Chondrocyte (in vitro differentiated cells): ENCODE results near the gene SLC22A6. TPM values are rescaled to one million over a fixed set of nuclear protein-coding genes. Genes with fewer than 3 reads are reported as not detected.
"Not testable (repeated sequence)": the region's sequence is repeated elsewhere in the genome, so short reads cannot be mapped to it uniquely, and the experiment has no call there.

Experiments used
- DNase-seq: peaks from one replicate; pipeline ENCODE4 v3.0.0; 2021; ENCODE audit warnings: mixed read lengths, low spot score
- H3K27ac Mint-ChIP-seq: one replicate; pipeline ENCODE4 v1.8.0; 2021; ENCODE audit warnings: mild to moderate bottlenecking, moderate library complexity, mixed read lengths; ENCODE audit not compliant: unreplicated experiment
- H3K27me3 Mint-ChIP-seq: 2 replicates; pipeline ENCODE4 v1.8.0; 2021; ENCODE audit warnings: low read depth, mixed read lengths
- H3K36me3 Mint-ChIP-seq: 2 replicates; pipeline ENCODE4 v1.8.0; 2021; ENCODE audit warnings: low read depth, mixed read lengths
- H3K4me1 Mint-ChIP-seq: 2 replicates; pipeline ENCODE4 v1.8.0; 2021; ENCODE audit warnings: low read depth, mild to moderate bottlenecking, mixed read lengths
- H3K4me3 Mint-ChIP-seq: one replicate; pipeline ENCODE4 v1.8.0; 2021; ENCODE audit warnings: mild to moderate bottlenecking, moderate library complexity, mixed read lengths; ENCODE audit not compliant: unreplicated experiment
- H3K9me3 Mint-ChIP-seq: 2 replicates; pipeline ENCODE4 v1.8.0; 2021; ENCODE audit warnings: low read depth, mixed read lengths
- total RNA-seq: library from RNA; stranded (reverse); gene quantifications from 3 replicates; pipeline ENCODE4 v1.2.1, GENCODE V29; 2021
- TF ChIP-seq, protein P1 (sequence below): fragments of 200-600 bp; sonication (generic); IDR thresholded peaks from 2 replicates; pipeline ENCODE4 v1.5.0; 2021; ENCODE audit warnings: antibody characterized with exemption, mild to moderate bottlenecking, moderate library complexity

The SLC22A6 gene
- total RNA-seq, 1 donor from 2014 or later = not detected

DNA sequence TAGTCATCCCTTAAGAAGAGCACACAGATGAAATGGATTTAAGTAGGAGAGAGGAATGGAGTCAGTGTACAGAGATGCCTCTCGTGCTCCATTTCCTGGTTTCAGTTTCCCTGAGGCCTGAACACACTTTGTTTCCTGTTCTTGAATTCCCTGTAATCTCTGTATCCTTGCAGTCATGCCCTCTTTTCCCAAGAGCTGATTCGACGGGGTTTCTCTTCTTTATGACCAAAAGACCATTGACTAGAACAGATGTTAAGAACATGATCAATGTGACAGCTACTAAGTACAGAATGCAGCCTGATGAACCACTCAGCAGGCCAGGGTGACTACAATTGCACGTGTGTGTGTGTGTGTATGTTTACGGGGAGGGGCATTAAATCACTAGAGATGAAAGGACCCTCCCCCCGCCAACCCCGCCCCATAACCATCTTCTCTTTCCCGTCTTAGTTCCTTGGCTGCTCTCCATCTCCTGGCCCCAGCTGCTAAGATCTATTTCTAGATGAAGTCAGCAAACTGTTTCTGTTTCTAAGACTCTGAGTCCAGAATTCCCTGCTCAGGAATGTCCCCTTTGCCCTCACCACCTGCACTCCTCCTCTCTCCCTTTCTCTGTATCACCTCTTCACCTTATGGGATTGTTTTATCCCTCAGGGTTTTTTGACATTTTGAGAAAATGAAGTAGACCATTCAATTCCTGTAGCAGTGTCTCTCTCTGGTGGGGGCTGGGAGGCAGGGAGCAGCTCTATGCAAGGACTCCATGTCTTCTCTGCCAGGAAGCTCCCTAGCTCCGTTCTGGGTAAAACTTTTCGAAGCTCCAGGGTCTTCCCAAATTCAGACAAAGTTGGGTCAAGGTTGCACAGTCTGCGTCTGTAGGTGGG lies 26.0 kb downstream of the SLC22A6 start:
- H3K36me3 Mint-ChIP-seq = no peaks in the 10 kb centered on the region
- peaks cover 11% of the 10 kb centered on the region for H3K27me3 Mint-ChIP-seq
- H3K4me1 Mint-ChIP-seq = peaks cover 13% of the 10 kb centered on the region
- no peak for DNase-seq
- TF ChIP-seq, protein P1, sequence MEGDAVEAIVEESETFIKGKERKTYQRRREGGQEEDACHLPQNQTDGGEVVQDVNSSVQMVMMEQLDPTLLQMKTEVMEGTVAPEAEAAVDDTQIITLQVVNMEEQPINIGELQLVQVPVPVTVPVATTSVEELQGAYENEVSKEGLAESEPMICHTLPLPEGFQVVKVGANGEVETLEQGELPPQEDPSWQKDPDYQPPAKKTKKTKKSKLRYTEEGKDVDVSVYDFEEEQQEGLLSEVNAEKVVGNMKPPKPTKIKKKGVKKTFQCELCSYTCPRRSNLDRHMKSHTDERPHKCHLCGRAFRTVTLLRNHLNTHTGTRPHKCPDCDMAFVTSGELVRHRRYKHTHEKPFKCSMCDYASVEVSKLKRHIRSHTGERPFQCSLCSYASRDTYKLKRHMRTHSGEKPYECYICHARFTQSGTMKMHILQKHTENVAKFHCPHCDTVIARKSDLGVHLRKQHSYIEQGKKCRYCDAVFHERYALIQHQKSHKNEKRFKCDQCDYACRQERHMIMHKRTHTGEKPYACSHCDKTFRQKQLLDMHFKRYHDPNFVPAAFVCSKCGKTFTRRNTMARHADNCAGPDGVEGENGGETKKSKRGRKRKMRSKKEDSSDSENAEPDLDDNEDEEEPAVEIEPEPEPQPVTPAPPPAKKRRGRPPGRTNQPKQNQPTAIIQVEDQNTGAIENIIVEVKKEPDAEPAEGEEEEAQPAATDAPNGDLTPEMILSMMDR = no peak
- H3K4me3 Mint-ChIP-seq = no peak overlapping the region
- no peaks in the 10 kb centered on the region for H3K9me3 Mint-ChIP-seq
- H3K27ac Mint-ChIP-seq = peak overlapping the region; percentile 78

DNA sequence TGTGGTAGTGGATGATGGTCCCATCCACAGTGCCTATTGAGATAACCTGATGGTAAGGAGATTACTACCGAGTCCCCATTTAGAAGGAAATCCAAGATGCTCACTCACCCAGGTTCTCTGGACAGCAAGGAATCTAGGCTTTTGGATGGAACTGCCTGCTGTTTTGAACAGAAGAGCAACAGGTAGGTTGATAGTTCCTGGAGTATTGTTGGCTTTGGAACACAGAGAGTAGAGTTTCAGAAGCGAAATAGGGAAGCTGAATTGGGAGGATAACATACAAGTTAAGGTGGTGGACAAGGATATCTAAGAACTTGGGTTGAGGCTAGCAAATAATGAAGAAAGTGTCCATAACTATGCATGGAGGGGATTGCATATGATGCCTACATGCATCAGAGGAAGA lies 27.6 kb downstream of the SLC22A6 start:
- Mint-ChIP-seq H3K4me1 (peaks cover 13% of the 10 kb centered on the region), H3K4me3 (no peak overlapping the region), H3K9me3 (no peaks in the 10 kb centered on the region), H3K27me3 (peaks cover 10% of the 10 kb centered on the region), H3K27ac (no peak overlapping the region), H3K36me3 (no peaks in the 10 kb centered on the region)
- no peak for DNase-seq
- TF ChIP-seq, protein P1 = no peak

DNA sequence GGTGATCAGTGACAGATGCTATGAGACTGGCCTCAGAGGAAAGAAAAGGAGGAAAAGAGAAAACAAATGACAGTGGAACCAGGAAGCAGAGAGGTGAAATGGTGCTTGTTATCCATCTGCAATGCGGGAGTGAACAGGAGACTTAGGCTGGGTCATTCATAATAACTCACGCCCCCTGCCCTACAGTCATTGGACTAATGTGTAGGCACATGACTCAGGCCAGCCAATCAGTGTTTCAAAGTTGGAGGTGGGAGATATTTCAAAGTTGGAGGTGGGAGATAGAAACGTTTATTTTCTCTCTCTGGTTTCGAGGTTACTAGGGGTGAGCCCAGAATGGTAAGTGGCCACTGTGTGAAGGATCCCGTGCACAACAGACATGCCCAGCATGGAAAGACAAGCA lies 30.3 kb downstream of the SLC22A6 start:
- DNase-seq = no peak
- no peaks in the 10 kb centered on the region for H3K9me3 Mint-ChIP-seq
- H3K27me3 Mint-ChIP-seq = peaks cover 19% of the 10 kb centered on the region
- no peak overlapping the region for H3K4me3 Mint-ChIP-seq
- no peak overlapping the region for H3K27ac Mint-ChIP-seq
- H3K36me3 Mint-ChIP-seq = no peaks in the 10 kb centered on the region
- H3K4me1 Mint-ChIP-seq = peaks cover 13% of the 10 kb centered on the region
- TF ChIP-seq, protein P1 = no peak

DNA sequence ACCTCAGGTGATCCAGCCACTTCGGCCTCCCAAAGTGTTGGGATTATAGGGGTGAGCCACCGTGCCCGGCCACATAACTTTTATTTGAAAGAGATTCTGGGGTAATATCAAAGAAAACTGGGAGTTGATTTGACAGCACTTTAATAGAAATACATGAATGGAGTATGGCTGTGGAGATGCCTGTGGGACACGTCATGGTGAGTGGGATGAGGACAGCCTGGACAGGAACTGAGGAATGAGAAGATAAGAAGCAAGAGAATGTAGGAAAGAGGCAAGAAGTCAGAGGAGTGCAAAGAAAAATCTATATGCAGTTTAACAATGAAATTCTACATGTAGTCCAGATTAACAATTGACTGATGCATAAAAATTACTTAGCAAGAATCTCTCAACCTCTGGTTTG lies 31.0 kb downstream of the SLC22A6 start:
- Mint-ChIP-seq H3K27me3 (peaks cover 23% of the 10 kb centered on the region), H3K9me3 (no peaks in the 10 kb centered on the region), H3K27ac (no peak overlapping the region), H3K36me3 (no peaks in the 10 kb centered on the region), H3K4me1 (peaks cover 6% of the 10 kb centered on the region), H3K4me3 (no peak overlapping the region)
- no peak for DNase-seq
- TF ChIP-seq, protein P1 = no peak

- no peak for DNase-seq
- Mint-ChIP-seq H3K9me3 (peaks cover 7% of the 10 kb centered on the region), H3K27ac (no peak overlapping the region), H3K4me3 (no peak overlapping the region), H3K27me3 (peaks cover 25% of the 10 kb centered on the region), H3K4me1 (no peaks in the 10 kb centered on the region), H3K36me3 (no peaks in the 10 kb centered on the region)
- TF ChIP-seq, protein P1 = no peak
Measured at GRCh38 chr11:62948765-62949320, 35.9 kb downstream of the SLC22A6 start.

GRCh38 chr11:62945538-62945937 lies 39.2 kb downstream of the SLC22A6 start:
- H3K36me3 Mint-ChIP-seq, DNase-seq, H3K9me3 Mint-ChIP-seq, H3K4me3 Mint-ChIP-seq, H3K27ac Mint-ChIP-seq, H3K4me1 Mint-ChIP-seq: not testable (repeated sequence)
- H3K27me3 Mint-ChIP-seq = peaks cover 28% of the 10 kb centered on the region

DNA sequence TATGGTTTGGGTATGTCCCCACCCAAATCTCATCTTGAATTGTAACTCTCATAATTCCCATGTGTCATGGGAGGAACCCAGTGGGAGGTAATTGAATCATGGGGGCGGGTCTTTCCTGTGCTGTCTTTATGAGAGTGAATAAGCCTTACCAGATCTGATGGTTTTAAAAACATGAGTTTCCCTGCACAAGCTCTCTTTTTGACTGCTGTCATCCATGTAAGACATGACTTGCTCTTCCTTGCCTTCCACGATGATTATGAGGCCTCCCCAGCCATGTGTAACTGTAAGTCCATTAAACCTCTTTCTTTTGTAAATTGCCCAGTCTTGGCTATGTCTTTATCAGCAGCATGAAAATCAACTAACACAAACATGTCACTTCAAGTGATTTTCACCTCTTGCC lies 47.2 kb downstream of the SLC22A6 start:
- DNase-seq, H3K9me3 Mint-ChIP-seq, H3K27ac Mint-ChIP-seq, H3K4me1 Mint-ChIP-seq, H3K4me3 Mint-ChIP-seq, H3K27me3 Mint-ChIP-seq, H3K36me3 Mint-ChIP-seq: not testable (repeated sequence)
